A673 (cell line): Measurements from ENCODE around the gene KLHL28. TPM values are rescaled to one million over a fixed set of nuclear protein-coding genes. Genes with fewer than 3 reads are reported as not detected.

Experiments used
- BruUV-seq: library from RNA; stranded (reverse); fragments of 400-500 nt; replicated peaks from 2 replicates; lab custom pipeline; 2021; lab: Mats Ljungman, UMichigan
- CTCF ChIA-PET: fragments of 300-600 bp; sonication (Branson Sonifier 250); formaldehyde crosslinking; loops from one replicate; lab custom pipeline; 2022; ENCODE audit warnings: antibody characterized with exemption; lab: Charles Lee
- POLR2A ChIA-PET: fragments of 300-600 bp; sonication (Branson Sonifier 250); formaldehyde crosslinking; loops from one replicate; lab custom pipeline; 2022; ENCODE audit warnings: antibody characterized with exemption; ENCODE audit not compliant: low non-redundant PET; lab: Charles Lee
- DNase-seq: peaks from one replicate; pipeline ENCODE4 v3.0.0-alpha.2; 2015; ENCODE audit warnings: low spot score
- H3K27ac ChIP-seq: fragments of 200-600 bp; sonication (generic); 2 replicates; pipeline ENCODE4 v1.5.1; 2016; ENCODE audit warnings: mixed run types, low read depth, mild to moderate bottlenecking, mixed read lengths, antibody characterized with exemption, low read length; ENCODE audit not compliant: poor library complexity, severe bottlenecking
- H3K27me3 ChIP-seq: fragments of 200-600 bp; sonication (generic); replicated peaks from 2 replicates; pipeline ENCODE4 v1.6.1; 2017; ENCODE audit warnings: mixed run types, low read depth, mild to moderate bottlenecking, mixed read lengths, antibody characterized with exemption, low read length; ENCODE audit not compliant: insufficient read depth, poor library complexity
- H3K36me3 ChIP-seq: fragments of 200-600 bp; sonication (generic); 2 replicates; pipeline ENCODE4 v1.6.1; 2016; ENCODE audit warnings: mixed run types, mild to moderate bottlenecking, mixed read lengths, antibody characterized with exemption, low read length; ENCODE audit not compliant: insufficient read depth, poor library complexity, severe bottlenecking
- H3K4me1 ChIP-seq: fragments of 200-600 bp; sonication (generic); 2 replicates; pipeline ENCODE4 v1.6.1; 2017; ENCODE audit warnings: mixed run types, mild to moderate bottlenecking, mixed read lengths, antibody characterized with exemption, low read length; ENCODE audit not compliant: insufficient read depth, poor library complexity, severe bottlenecking
- H3K4me3 ChIP-seq: fragments of 200-600 bp; sonication (generic); 2 replicates; pipeline ENCODE4 v1.5.1; 2016; ENCODE audit warnings: low read depth, mixed run types, mild to moderate bottlenecking, mixed read lengths, low read length; ENCODE audit not compliant: poor library complexity, severe bottlenecking
- H3K9me3 ChIP-seq: fragments of 200-600 bp; sonication (generic); 2 replicates; pipeline ENCODE4 v1.6.1; 2016; ENCODE audit warnings: mixed run types, low read depth, mild to moderate bottlenecking, mixed read lengths, antibody characterized with exemption, low read length; ENCODE audit not compliant: poor library complexity, severe bottlenecking
- CTCF ChIP-seq: fragments of 300-800, 200-600 bp; sonication (generic); conservative IDR thresholded peaks from 2 replicates; pipeline ENCODE4 v1.5.1; 2017; ENCODE audit warnings: low read depth, mild to moderate bottlenecking, antibody characterized with exemption, low read length, moderate library complexity, mixed read lengths
- EZH2 ChIP-seq: fragments of 200-600 bp; sonication (generic); IDR thresholded peaks from 2 replicates; pipeline ENCODE4 v1.6.1; 2017; ENCODE audit warnings: borderline replicate concordance, low read depth, mild to moderate bottlenecking, mixed read lengths, antibody characterized with exemption, low read length; ENCODE audit not compliant: poor library complexity, severe bottlenecking
- intact Hi-C: fragments of 100-400 bp; cut with micrococcal nuclease; formaldehyde crosslinking; loops from one replicate; pipeline ENCODE4 v1.10.0; 2022; ENCODE audit not compliant: unreplicated experiment
- total RNA-seq: library from RNA; stranded (reverse); gene quantifications from 2 replicates; pipeline ENCODE4 v1.2.3, GENCODE V29; 2021

KLHL28 gene
- total RNA-seq, 1 experiment from 2014 or later, result 10.0 TPM

GRCh38 chr14:44995770-44996294 is 34.1 kb upstream of the KLHL28 start:
- intact Hi-C loops, result no loop called here
- no peak overlapping the region for H3K27ac ChIP-seq
- ChIA-PET CTCF (no interaction called here), POLR2A (no interaction called here)
- H3K4me1 ChIP-seq, result no peaks in the 10 kb centered on the region
- no peaks in the 10 kb centered on the region for H3K9me3 ChIP-seq
- TF ChIP-seq CTCF, result no peak
- TF ChIP-seq EZH2, result no peak
- DNase-seq, result no peak
- no peaks in the 10 kb centered on the region for H3K27me3 ChIP-seq
- no peaks in the 10 kb centered on the region for H3K36me3 ChIP-seq
- H3K4me3 ChIP-seq, result no peak overlapping the region
- BruUV-seq, result no TSS peak

- TF ChIP-seq EZH2, result no peak
- no peak for TF ChIP-seq CTCF
- Histone ChIP-seq H3K9me3 (no peaks in the 10 kb centered on the region), H3K4me1 (no peaks in the 10 kb centered on the region), H3K36me3 (no peaks in the 10 kb centered on the region), H3K27ac (no peak overlapping the region), H3K4me3 (no peak overlapping the region), H3K27me3 (no peaks in the 10 kb centered on the region)
- DNase-seq, result no peak
- ChIA-PET CTCF (no interaction called here), POLR2A (no interaction called here)
- no TSS peak for BruUV-seq
- intact Hi-C loops, result no loop called here
These were observed 33.4 kb upstream of the KLHL28 start for GRCh38 chr14:44995196-44995595.

GRCh38 chr14:44990533-44990932 is 28.8 kb upstream of the KLHL28 start:
- Histone ChIP-seq H3K27me3 (no peaks in the 10 kb centered on the region), H3K4me3 (no peak overlapping the region), H3K27ac (no peak overlapping the region), H3K4me1 (peaks cover 10% of the 10 kb centered on the region), H3K36me3 (no peaks in the 10 kb centered on the region), H3K9me3 (no peaks in the 10 kb centered on the region)
- CTCF ChIA-PET, result no interaction called here
- POLR2A ChIA-PET, result no interaction called here
- intact Hi-C loops, result no loop called here
- TF ChIP-seq EZH2, result no peak
- TF ChIP-seq CTCF, result no peak
- DNase-seq, result no peak
- BruUV-seq, result no TSS peak
